IMR-90 (cell line): ENCODE measurements around the gene MLLT3. TPM values are rescaled to one million over a fixed set of nuclear protein-coding genes. Genes with fewer than 3 reads are reported as not detected.

Source experiments
- ATAC-seq: fragments of 200-7000 bp; cut with Tn5 transposase; 2 replicates; pipeline ENCODE4 v1.9.1; 2020; ENCODE audit warnings: low read depth, mild to moderate bottlenecking, moderate library complexity
- BruUV-seq: library from RNA; stranded (reverse); fragments of 400-500 nt; replicated peaks from 2 replicates; lab custom pipeline; 2021; lab: Mats Ljungman, UMichigan
- CTCF ChIA-PET: fragments of 300-600 bp; formaldehyde crosslinking; extraction: SDS; loops from one replicate; lab custom pipeline; 2021; ENCODE audit warnings: antibody characterized with exemption; lab: Yijun Ruan, JAX
- POLR2A ChIA-PET: fragments of 300-600 bp; sonication (Branson Sonifier 250); formaldehyde crosslinking; loops from one replicate; lab custom pipeline; 2022; ENCODE audit warnings: antibody characterized with exemption; ENCODE audit not compliant: unreplicated experiment; lab: Charles Lee
- DNase-seq: peaks from one replicate; pipeline ENCODE4 v3.0.0; 2013
- H2AFZ ChIP-seq: replicated peaks from 2 replicates; pipeline ENCODE3; 2013; ENCODE audit warnings: low read length, mild to moderate bottlenecking; ENCODE audit not compliant: poor library complexity
- H2AK5ac ChIP-seq: 2 replicates; pipeline ENCODE4 v1.6.1; 2013; ENCODE audit warnings: low read depth, low read length, inconsistent platforms
- H2AK9ac ChIP-seq: replicated peaks from 2 replicates; pipeline ENCODE3; 2013; ENCODE audit warnings: mild to moderate bottlenecking, low read depth, low read length, moderate library complexity; ENCODE audit not compliant: poor library complexity
- H2BK120ac ChIP-seq: 2 replicates; pipeline ENCODE4 v1.6.1; 2013; ENCODE audit warnings: low read depth, low read length, inconsistent platforms
- H2BK15ac ChIP-seq: 3 replicates; pipeline ENCODE4 v1.6.1; 2013; ENCODE audit warnings: low read depth, low read length, inconsistent platforms
- H2BK20ac ChIP-seq: 2 replicates; pipeline ENCODE4 v1.6.1; 2013; ENCODE audit warnings: low read depth, mild to moderate bottlenecking, inconsistent platforms, low read length, moderate library complexity
- H2BK5ac ChIP-seq: 2 replicates; pipeline ENCODE4 v1.6.1; 2013; ENCODE audit warnings: mild to moderate bottlenecking, low read depth, low read length, inconsistent platforms; ENCODE audit not compliant: poor library complexity, severe bottlenecking
- H3K14ac ChIP-seq: replicated peaks from 2 replicates; pipeline ENCODE4 v1.6.1; 2013; ENCODE audit warnings: low read depth, low read length, inconsistent platforms
- H3K18ac ChIP-seq: 2 replicates; pipeline ENCODE4 v1.6.1; 2013; ENCODE audit warnings: low read depth, low read length, control low read depth
- H3K23ac ChIP-seq: 2 replicates; pipeline ENCODE4 v1.6.1; 2013; ENCODE audit warnings: low read depth, low read length, inconsistent platforms
- H3K27ac ChIP-seq: 2 replicates; pipeline ENCODE4 v1.5.1; 2013; ENCODE audit warnings: mild to moderate bottlenecking, control low read depth, low read length; ENCODE audit not compliant: insufficient read depth
- H3K27me3 ChIP-seq: 2 replicates; pipeline ENCODE4 v1.6.1; 2013; ENCODE audit warnings: low read length; ENCODE audit not compliant: control insufficient read depth, insufficient read depth
- H3K36me3 ChIP-seq: 2 replicates; pipeline ENCODE4 v1.6.1; 2013; ENCODE audit warnings: low read length, mixed read lengths; ENCODE audit not compliant: control insufficient read depth, insufficient read depth
- H3K4ac ChIP-seq: 2 replicates; pipeline ENCODE4 v1.6.1; 2013; ENCODE audit warnings: low read depth, low read length, inconsistent platforms
- H3K4me1 ChIP-seq: 2 replicates; pipeline ENCODE4 v1.6.1; 2013; ENCODE audit warnings: low read length, mixed read lengths; ENCODE audit not compliant: control insufficient read depth, insufficient read depth
- H3K4me2 ChIP-seq: 2 replicates; pipeline ENCODE4 v1.6.1; 2013; ENCODE audit warnings: low read depth, mild to moderate bottlenecking, control low read depth, low read length, moderate library complexity
- H3K4me3 ChIP-seq: 2 replicates; pipeline ENCODE4 v1.5.1; 2013; ENCODE audit warnings: low read depth, mild to moderate bottlenecking, control low read depth, low read length, moderate library complexity; ENCODE audit not compliant: insufficient read depth
- H3K56ac ChIP-seq: 2 replicates; pipeline ENCODE4 v1.6.1; 2013; ENCODE audit warnings: low read length, inconsistent platforms; ENCODE audit not compliant: insufficient read depth; ENCODE audit errors: extremely low read depth
- H3K79me1 ChIP-seq, 2 experiments: 2 replicates each; pipeline ENCODE4 v1.6.1; 2013; ENCODE audit warnings: low read length in 2 of 2, inconsistent platforms in 1 of 2, low read depth in 1 of 2
- H3K9ac ChIP-seq: 2 replicates; pipeline ENCODE4 v1.6.1; 2013; ENCODE audit warnings: low read depth, low read length, control low read depth
- H3K9me1 ChIP-seq: 2 replicates; pipeline ENCODE4 v1.6.1; 2013; ENCODE audit warnings: low read length, inconsistent platforms; ENCODE audit not compliant: insufficient read depth
- H3K9me3 ChIP-seq: 2 replicates; pipeline ENCODE4 v1.6.1; 2013; ENCODE audit warnings: low read length; ENCODE audit not compliant: control insufficient read depth, insufficient read depth
- H4K20me1 ChIP-seq: 2 replicates; pipeline ENCODE4 v1.6.1; 2013; ENCODE audit warnings: low read length, inconsistent platforms; ENCODE audit not compliant: insufficient read depth
- H4K5ac ChIP-seq: 2 replicates; pipeline ENCODE4 v1.6.1; 2013; ENCODE audit warnings: mild to moderate bottlenecking, low read depth, low read length, control low read depth
- H4K8ac ChIP-seq, 2 experiments: 2 replicates each; pipeline ENCODE4 v1.6.1; 2013; ENCODE audit warnings: low read depth in 2 of 2, low read length in 2 of 2, control low read depth in 1 of 2, inconsistent platforms in 1 of 2
- H4K91ac ChIP-seq: 2 replicates; pipeline ENCODE4 v1.6.1; 2013; ENCODE audit warnings: low read depth, low read length, inconsistent platforms; ENCODE audit not compliant: insufficient read depth
- BHLHE40 ChIP-seq: fragments of 150-350 bp; IDR thresholded peaks from 2 replicates; pipeline ENCODE4 v1.6.1; 2016; ENCODE audit warnings: mild to moderate bottlenecking, low read depth, low read length
- CEBPB ChIP-seq: IDR thresholded peaks from 2 replicates; pipeline ENCODE4 v1.6.1; 2012; ENCODE audit warnings: low read depth, low read length, improper control_type of control experiment
- CHD1 ChIP-seq: IDR thresholded peaks from 2 replicates; pipeline ENCODE4 v1.6.1; 2012; ENCODE audit warnings: low read depth, low read length, improper control_type of control experiment
- FOS ChIP-seq: fragments of 150-350 bp; IDR thresholded peaks from 2 replicates; pipeline ENCODE4 v1.6.1; 2016; ENCODE audit warnings: low read depth, low read length
- MAFK ChIP-seq: IDR thresholded peaks from 2 replicates; pipeline ENCODE4 v1.6.1; 2012; ENCODE audit warnings: low read depth, low read length, improper control_type of control experiment
- MAZ ChIP-seq: IDR thresholded peaks from 2 replicates; pipeline ENCODE4 v1.6.1; 2012; ENCODE audit warnings: low read depth, mild to moderate bottlenecking, low read length, improper control_type of control experiment, moderate library complexity, borderline replicate concordance
- MXI1 ChIP-seq: IDR thresholded peaks from 2 replicates; pipeline ENCODE4 v1.6.1; 2012; ENCODE audit warnings: low read depth, mild to moderate bottlenecking, low read length, moderate library complexity, borderline replicate concordance
- NFE2L2 ChIP-seq: fragments of 150-350 bp; IDR thresholded peaks from 2 replicates; pipeline ENCODE4 v1.6.1; 2016; ENCODE audit warnings: low read depth, mild to moderate bottlenecking, low read length
- POLR2A ChIP-seq: IDR thresholded peaks from 2 replicates; pipeline ENCODE4 v1.6.1; 2012; ENCODE audit warnings: mild to moderate bottlenecking, low read depth, low read length
- RAD21 ChIP-seq: IDR thresholded peaks from 2 replicates; pipeline ENCODE4 v1.6.1; 2012; ENCODE audit warnings: low read length, improper control_type of control experiment
- RCOR1 ChIP-seq: IDR thresholded peaks from 2 replicates; pipeline ENCODE4 v1.6.1; 2012; ENCODE audit warnings: mild to moderate bottlenecking, low read length, improper control_type of control experiment; ENCODE audit not compliant: insufficient replicate concordance
- RFX5 ChIP-seq: IDR thresholded peaks from 2 replicates; pipeline ENCODE4 v1.8.0; 2012; ENCODE audit warnings: low read depth, mild to moderate bottlenecking, low read length, moderate library complexity
- SMC3 ChIP-seq: fragments of 150-350 bp; IDR thresholded peaks from 2 replicates; pipeline ENCODE4 v1.6.1; 2016; ENCODE audit warnings: low read depth, mild to moderate bottlenecking, antibody characterized with exemption, low read length, moderate library complexity
- dilution Hi-C: fragments of 300-500 bp; cut with HindIII; formaldehyde crosslinking; loops from one replicate; pipeline ENCODE4 v1.14.3; 2018; ENCODE audit warnings: low sequenced_read_pairs; ENCODE audit not compliant: unreplicated experiment
- in situ Hi-C: fragments of 300-500 bp; cut with MboI; formaldehyde crosslinking; loops from 3 replicates; pipeline ENCODE4 v1.14.3; 2019; ENCODE audit warnings: low sequenced_read_pairs, inconsistent platforms, mixed read lengths
- intact Hi-C: fragments of 100-400 bp; cut with micrococcal nuclease; formaldehyde crosslinking; loops from 2 replicates; pipeline ENCODE4 v1.10.0; 2022
- polyA plus RNA-seq, 3 experiments: library from polyadenylated mRNA; depleted of rRNA; stranded (reverse); fragments of >200 nt; gene quantifications; 2 replicates each; pipeline ENCODE4 v1.2.3, GENCODE V29; 2012; ENCODE audit warnings: low replicate concordance in 1 of 3
- total RNA-seq: library from RNA; depleted of rRNA; stranded (reverse); fragments of >200 nt; gene quantifications from 2 replicates; pipeline ENCODE4 v1.2.3, GENCODE V29; 2012
- TF ChIP-seq, protein P1 (sequence below): fragments of 150-350 bp; IDR thresholded peaks from 2 replicates; pipeline ENCODE4 v1.6.1; 2017; ENCODE audit warnings: mild to moderate bottlenecking, antibody characterized with exemption, low read length, low read depth
- TF ChIP-seq, protein P2 (sequence below): conservative IDR thresholded peaks from 2 replicates; pipeline ENCODE4 v1.5.1; 2012; ENCODE audit warnings: mild to moderate bottlenecking, low read depth, low read length, improper control_type of control experiment
- TF ChIP-seq, protein P3 (sequence below): fragments of 150-350 bp; IDR thresholded peaks from 2 replicates; pipeline ENCODE4 v1.6.1; 2016; ENCODE audit warnings: low read depth, mild to moderate bottlenecking, low read length, moderate library complexity, borderline replicate concordance

Gene MLLT3
- total and polyA plus RNA-seq, 2 of the 4 experiments (the other 2 are of a cell fraction): 10.4 to 21.1 TPM

DNA sequence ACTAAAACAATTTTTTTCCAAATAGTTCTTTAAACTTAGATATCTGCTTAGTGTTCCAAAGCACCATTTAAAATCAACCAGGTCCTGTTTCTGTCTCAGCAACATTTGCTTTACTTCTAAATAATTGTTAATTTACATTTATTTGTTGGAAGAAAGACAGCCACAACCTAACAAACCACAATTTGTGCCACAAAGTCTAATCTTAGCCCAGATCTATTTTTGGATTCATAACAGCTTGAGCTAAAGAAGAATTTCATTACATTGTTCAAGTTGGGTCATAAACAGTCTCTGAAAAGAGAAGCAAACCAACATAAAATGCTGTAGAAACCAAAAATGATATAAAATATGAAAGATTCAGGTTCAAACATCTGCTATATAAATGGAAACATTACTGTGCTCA is 24.4 kb downstream of the MLLT3 start:
- H4K20me1 ChIP-seq: no peaks in the 10 kb centered on the region; the same call in 1 of the 2 replicates
- no peak overlapping the region for H2AK9ac ChIP-seq
- ATAC-seq (no peak), DNase-seq (peak; percentile 6)
- 0 out of 2 replicates have a peak, but pooled peaks cover 3% of the 10 kb centered on the region for H3K9me1 ChIP-seq
- H3K56ac ChIP-seq: no peak overlapping the region
- ChIA-PET POLR2A (no interaction called here), CTCF (interaction anchor here (0.6 to 0.7 kb wide), 2 partner anchors 73 to 553 kb away, joined by 3 to 5 read pairs; no protein-coding TSS in a partner anchor)
- no peak overlapping the region for H4K5ac ChIP-seq
- no peak overlapping the region for H3K27ac ChIP-seq
- no peak overlapping the region for H3K23ac ChIP-seq
- intact Hi-C loops: loop anchor here (5.0 kb wide), 1 partner anchor 36 kb away; no protein-coding TSS in a partner anchor
- H3K14ac ChIP-seq: no peak overlapping the region
- no peak overlapping the region for H3K4me2 ChIP-seq
- no peaks in the 10 kb centered on the region for H3K36me3 ChIP-seq
- H3K9me3 ChIP-seq: no peaks in the 10 kb centered on the region
- H4K91ac ChIP-seq: no peak overlapping the region
- no TSS peak for BruUV-seq
- H3K4ac ChIP-seq: no peak overlapping the region
- no peak overlapping the region for H2BK120ac ChIP-seq
- no peak overlapping the region; the same call in 2 of the 3 replicates for H2BK15ac ChIP-seq
- H2AFZ ChIP-seq: no peak overlapping the region
- peaks cover 23 to 27% of the 10 kb centered on the region in 2 experiments for H3K79me1 ChIP-seq
- peaks cover 3% of the 10 kb centered on the region; the same call in 1 of the 2 replicates for H3K4me1 ChIP-seq
- H3K27me3 ChIP-seq: no peaks in the 10 kb centered on the region
- in situ Hi-C loops: no loop called here
- peak overlapping the region; percentile 42 for H2BK5ac ChIP-seq
- no peak overlapping the region for H3K9ac ChIP-seq
- H2AK5ac ChIP-seq: no peak overlapping the region
- TF ChIP-seq RCOR1: no peak
- no peak for TF ChIP-seq FOS
- no peak for TF ChIP-seq MAFK
- no peak for TF ChIP-seq POLR2A
- TF ChIP-seq MAZ: no peak
- no peak for TF ChIP-seq RFX5
- TF ChIP-seq, protein P1, sequence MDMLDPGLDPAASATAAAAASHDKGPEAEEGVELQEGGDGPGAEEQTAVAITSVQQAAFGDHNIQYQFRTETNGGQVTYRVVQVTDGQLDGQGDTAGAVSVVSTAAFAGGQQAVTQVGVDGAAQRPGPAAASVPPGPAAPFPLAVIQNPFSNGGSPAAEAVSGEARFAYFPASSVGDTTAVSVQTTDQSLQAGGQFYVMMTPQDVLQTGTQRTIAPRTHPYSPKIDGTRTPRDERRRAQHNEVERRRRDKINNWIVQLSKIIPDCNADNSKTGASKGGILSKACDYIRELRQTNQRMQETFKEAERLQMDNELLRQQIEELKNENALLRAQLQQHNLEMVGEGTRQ: no peak
- TF ChIP-seq, protein P2, sequence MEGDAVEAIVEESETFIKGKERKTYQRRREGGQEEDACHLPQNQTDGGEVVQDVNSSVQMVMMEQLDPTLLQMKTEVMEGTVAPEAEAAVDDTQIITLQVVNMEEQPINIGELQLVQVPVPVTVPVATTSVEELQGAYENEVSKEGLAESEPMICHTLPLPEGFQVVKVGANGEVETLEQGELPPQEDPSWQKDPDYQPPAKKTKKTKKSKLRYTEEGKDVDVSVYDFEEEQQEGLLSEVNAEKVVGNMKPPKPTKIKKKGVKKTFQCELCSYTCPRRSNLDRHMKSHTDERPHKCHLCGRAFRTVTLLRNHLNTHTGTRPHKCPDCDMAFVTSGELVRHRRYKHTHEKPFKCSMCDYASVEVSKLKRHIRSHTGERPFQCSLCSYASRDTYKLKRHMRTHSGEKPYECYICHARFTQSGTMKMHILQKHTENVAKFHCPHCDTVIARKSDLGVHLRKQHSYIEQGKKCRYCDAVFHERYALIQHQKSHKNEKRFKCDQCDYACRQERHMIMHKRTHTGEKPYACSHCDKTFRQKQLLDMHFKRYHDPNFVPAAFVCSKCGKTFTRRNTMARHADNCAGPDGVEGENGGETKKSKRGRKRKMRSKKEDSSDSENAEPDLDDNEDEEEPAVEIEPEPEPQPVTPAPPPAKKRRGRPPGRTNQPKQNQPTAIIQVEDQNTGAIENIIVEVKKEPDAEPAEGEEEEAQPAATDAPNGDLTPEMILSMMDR: no peak
- no peak for TF ChIP-seq MXI1
- TF ChIP-seq NFE2L2: no peak
- no peak for TF ChIP-seq RAD21
- no peak for TF ChIP-seq SMC3
- no peak for TF ChIP-seq BHLHE40
- TF ChIP-seq CHD1: no peak
- TF ChIP-seq, protein P3, sequence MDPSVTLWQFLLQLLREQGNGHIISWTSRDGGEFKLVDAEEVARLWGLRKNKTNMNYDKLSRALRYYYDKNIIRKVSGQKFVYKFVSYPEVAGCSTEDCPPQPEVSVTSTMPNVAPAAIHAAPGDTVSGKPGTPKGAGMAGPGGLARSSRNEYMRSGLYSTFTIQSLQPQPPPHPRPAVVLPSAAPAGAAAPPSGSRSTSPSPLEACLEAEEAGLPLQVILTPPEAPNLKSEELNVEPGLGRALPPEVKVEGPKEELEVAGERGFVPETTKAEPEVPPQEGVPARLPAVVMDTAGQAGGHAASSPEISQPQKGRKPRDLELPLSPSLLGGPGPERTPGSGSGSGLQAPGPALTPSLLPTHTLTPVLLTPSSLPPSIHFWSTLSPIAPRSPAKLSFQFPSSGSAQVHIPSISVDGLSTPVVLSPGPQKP: no peak
- no peak for TF ChIP-seq CEBPB
- H4K8ac ChIP-seq: no peak overlapping the region
- H3K4me3 ChIP-seq: no peak overlapping the region
- dilution Hi-C loops: no loop called here
- H3K18ac ChIP-seq: no peak overlapping the region
- H2BK20ac ChIP-seq: no peak overlapping the region
